ENCODE results near the gene VPS54.

The VPS54 gene, protein sequence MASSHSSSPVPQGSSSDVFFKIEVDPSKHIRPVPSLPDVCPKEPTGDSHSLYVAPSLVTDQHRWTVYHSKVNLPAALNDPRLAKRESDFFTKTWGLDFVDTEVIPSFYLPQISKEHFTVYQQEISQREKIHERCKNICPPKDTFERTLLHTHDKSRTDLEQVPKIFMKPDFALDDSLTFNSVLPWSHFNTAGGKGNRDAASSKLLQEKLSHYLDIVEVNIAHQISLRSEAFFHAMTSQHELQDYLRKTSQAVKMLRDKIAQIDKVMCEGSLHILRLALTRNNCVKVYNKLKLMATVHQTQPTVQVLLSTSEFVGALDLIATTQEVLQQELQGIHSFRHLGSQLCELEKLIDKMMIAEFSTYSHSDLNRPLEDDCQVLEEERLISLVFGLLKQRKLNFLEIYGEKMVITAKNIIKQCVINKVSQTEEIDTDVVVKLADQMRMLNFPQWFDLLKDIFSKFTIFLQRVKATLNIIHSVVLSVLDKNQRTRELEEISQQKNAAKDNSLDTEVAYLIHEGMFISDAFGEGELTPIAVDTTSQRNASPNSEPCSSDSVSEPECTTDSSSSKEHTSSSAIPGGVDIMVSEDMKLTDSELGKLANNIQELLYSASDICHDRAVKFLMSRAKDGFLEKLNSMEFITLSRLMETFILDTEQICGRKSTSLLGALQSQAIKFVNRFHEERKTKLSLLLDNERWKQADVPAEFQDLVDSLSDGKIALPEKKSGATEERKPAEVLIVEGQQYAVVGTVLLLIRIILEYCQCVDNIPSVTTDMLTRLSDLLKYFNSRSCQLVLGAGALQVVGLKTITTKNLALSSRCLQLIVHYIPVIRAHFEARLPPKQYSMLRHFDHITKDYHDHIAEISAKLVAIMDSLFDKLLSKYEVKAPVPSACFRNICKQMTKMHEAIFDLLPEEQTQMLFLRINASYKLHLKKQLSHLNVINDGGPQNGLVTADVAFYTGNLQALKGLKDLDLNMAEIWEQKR

GRCh38 chr2:64019083-64019974 is at the start of gene VPS54:
Gene VPS54, minus strand, starts transcription at chr2:64019428. Its CDS starts 35,429 bp downstream, at chr2:63983999.
- DNase-seq (ENCODE audit: low read depth): peak; percentile 54

GRCh38 chr2:64067326-64067725 is 48.1 kb upstream of the VPS54 start:
- no peak for DNase-seq (ENCODE audit: low read depth)

GRCh38 chr2:64065516-64065915 is 46.3 kb upstream of the VPS54 start:
- no peak for DNase-seq (ENCODE audit: low read depth)

GRCh38 chr2:64063924-64064331 is 44.7 kb upstream of the VPS54 start:
- peak; percentile 92 for DNase-seq (ENCODE audit: low read depth)

GRCh38 chr2:64063454-64063853 is 44.2 kb upstream of the VPS54 start:
- DNase-seq (ENCODE audit: low read depth): no peak

DNA sequence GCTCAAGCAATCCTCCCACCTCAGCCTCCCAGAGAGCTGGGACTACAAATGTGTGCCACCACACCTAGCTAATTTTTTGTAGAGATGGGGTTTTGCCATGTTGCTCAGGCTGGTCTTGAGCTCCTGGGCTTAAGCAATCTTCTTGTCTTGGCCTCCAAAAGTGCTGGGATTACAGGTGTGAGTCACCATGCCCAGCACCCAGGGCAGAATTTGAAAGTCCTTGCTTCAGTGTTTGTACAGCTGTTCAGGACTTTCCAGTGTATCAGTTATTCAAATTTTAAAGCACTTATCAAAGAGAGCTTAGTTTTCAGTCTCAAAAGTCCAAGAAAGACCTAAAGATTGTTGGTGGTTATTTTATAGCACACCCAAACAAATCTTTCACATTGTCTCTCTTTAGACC is 43.6 kb upstream of the VPS54 start:
- DNase-seq (ENCODE audit: low read depth): peak; percentile 80

DNA sequence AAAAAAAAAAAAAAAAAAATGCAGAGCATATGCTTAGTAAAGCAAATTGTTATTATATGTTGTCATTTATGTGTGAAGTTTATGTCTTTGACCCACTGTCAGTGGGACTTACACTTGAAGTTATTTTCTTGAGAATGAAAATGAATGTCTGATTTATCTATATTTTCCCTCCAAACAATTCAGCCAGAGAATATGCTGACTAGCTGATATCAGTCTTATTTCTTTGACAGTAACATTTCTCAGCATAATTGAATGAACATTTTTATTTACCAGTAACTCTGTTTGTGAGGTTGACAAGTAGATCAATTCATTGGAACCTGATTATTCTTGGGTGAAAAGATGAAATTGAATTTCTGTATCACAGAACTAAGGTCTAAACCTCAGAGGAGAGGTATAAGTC is 40.0 kb upstream of the VPS54 start:
- no peak for DNase-seq (ENCODE audit: low read depth)

- DNase-seq (ENCODE audit: low read depth): no peak
Observed at GRCh38 chr2:64056021-64056420, 36.8 kb upstream of the VPS54 start.

- DNase-seq (ENCODE audit: low read depth): no peak
Observed at GRCh38 chr2:64054161-64054915, 35.1 kb upstream of the VPS54 start.

DNA sequence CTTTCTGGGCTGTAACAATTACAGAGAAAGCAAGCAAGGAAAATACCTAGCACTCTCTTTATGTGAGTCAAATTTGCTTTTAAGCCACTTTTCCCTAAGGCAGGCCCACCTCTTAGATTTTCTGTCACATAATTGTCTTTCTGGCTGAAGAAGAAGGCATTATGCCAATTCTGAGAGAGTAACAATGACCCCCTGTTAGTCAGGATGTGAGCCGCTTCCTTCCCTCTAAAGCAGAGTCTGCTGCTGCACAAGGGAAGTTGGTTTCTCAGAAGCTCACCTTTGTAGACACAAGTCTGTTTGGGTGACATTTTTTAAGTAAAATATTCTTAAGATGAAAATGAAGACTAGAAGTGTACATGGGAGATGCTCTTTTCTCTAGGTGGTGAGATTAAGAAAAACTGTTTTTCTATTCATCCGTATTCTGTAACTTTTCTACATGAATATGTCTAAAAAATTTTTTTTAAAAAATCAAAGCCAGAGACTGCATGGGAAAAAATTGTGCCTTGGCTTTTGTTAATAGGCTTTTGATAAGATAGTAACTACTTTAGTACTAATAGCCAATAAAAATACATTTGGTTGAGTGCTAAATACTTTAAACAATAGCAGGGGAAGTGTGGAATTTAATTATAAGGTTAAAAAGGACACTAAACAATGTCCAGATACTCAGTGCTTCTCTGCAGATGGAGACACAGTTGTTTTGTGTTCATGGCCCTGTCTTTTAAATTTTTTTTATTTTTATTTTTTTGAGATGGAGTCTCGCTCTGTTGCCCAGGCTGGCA is 33.4 kb upstream of the VPS54 start:
- DNase-seq (ENCODE audit: low read depth): no peak

GRCh38 chr2:64049633-64050220 is 30.5 kb upstream of the VPS54 start:
- peak; percentile 74 for DNase-seq (ENCODE audit: low read depth)

DNA sequence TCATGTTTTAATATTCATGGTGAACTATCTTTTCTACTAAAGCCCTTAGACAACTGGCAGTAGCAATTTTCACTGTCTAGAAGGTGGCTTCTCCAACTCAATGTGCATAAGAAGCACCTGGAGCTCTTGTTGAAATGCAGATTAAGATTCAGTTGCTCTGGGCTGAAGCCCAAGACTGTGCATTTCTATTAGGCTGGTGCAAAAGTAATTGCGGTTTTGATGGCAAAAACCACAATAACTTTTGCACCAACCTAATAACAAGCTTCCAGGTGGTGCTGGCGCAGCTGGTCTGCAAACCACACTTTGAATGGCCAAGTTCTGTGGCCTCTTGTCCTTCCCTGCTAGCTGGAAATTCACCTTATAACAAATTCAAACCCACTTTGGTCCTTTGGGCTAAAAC is 26.7 kb upstream of the VPS54 start:
- no peak for DNase-seq (ENCODE audit: low read depth)

GRCh38 chr2:64040161-64040560 is 20.9 kb upstream of the VPS54 start:
- no peak for DNase-seq (ENCODE audit: low read depth)

GRCh38 chr2:64036034-64036705 is 16.9 kb upstream of the VPS54 start:
- peak; percentile 86 for DNase-seq (ENCODE audit: low read depth)

- DNase-seq (ENCODE audit: low read depth): peak; percentile 66
Observed at GRCh38 chr2:64035072-64035942, 16.1 kb upstream of the VPS54 start.

DNA sequence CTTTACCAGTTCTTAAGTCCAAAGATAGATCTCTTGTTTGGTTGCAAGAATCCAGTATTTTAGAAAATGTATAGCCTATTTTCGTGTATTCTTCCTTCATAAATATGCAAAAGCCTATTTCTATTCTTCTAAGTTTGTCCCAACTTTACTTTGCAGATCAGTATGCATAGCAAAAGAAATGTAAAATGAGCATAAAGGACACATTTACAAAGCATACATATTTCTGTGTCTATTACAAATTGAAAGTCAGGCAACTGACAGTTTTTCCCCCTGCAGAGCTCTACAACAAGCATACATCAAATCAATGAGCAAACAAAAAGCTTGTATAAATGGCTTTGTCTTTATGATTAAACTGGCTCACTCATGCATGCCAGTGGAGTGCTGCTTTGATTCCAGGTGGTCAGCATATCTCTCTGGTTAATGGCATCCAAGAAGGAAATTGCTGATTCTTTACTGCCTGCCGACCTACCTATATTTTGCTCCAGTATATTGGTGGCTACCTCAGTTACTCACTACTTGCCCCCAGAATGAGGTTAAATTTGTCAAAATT is 10.0 kb upstream of the VPS54 start:
- DNase-seq (ENCODE audit: low read depth): no peak

DNA sequence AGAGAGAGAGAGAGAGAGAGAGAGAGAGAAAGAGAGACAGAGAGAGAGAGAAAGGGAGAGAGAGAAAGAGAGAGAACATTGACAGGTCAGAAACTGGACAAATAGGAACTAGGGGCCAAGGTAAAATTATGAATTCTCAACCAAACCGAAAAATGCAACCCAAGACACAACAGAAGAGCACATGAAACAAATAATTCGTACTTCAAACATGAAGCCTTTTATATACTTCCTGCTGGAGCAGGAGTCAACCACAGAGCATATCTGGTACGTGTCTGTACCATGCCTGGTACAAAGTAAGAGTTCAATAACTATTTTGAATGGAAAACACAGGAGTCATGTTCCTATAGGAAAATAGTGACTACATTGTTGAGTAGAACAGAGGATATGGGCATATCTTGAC is 6.5 kb upstream of the VPS54 start:
- no peak for DNase-seq (ENCODE audit: low read depth)

Data from iris pigment epithelial cell (primary cell).